ENCODE results near the gene ADCY3.

- no peak for TF ChIP-seq POLR2A (IDR thresholded peaks at IDR 0.05)
- TF ChIP-seq, protein P1, sequence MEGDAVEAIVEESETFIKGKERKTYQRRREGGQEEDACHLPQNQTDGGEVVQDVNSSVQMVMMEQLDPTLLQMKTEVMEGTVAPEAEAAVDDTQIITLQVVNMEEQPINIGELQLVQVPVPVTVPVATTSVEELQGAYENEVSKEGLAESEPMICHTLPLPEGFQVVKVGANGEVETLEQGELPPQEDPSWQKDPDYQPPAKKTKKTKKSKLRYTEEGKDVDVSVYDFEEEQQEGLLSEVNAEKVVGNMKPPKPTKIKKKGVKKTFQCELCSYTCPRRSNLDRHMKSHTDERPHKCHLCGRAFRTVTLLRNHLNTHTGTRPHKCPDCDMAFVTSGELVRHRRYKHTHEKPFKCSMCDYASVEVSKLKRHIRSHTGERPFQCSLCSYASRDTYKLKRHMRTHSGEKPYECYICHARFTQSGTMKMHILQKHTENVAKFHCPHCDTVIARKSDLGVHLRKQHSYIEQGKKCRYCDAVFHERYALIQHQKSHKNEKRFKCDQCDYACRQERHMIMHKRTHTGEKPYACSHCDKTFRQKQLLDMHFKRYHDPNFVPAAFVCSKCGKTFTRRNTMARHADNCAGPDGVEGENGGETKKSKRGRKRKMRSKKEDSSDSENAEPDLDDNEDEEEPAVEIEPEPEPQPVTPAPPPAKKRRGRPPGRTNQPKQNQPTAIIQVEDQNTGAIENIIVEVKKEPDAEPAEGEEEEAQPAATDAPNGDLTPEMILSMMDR (IDR thresholded peaks at IDR 0.05), result no peak
Measured at GRCh38 chr2:24930768-24931167, 10.7 kb upstream of the ADCY3 start.

Data from breast epithelium (tissue), 3 donors.